WTC11 (cell line): ENCODE measurements around the gene KCND3. TPM values are rescaled to one million over a fixed set of nuclear protein-coding genes. Genes with fewer than 3 reads are reported as not detected.
A peak's percentile ranks its signal among the peaks of the same experiment; 100 is the strongest.

Experiments used
- ATAC-seq: fragments of 200-7000 bp; cut with Tn5 transposase; 2 replicates; pipeline ENCODE4 v1.10.0; 2021; ENCODE audit warnings: mild to moderate bottlenecking, moderate library complexity
- CTCF ChIA-PET: fragments of 300-600 bp; sonication (Branson Sonifier 250); formaldehyde crosslinking; loops from one replicate; lab custom pipeline; 2021; ENCODE audit warnings: antibody characterized with exemption; lab: Charles Lee
- POLR2A ChIA-PET: fragments of 350-600 bp; sonication (Branson Sonifier 250); formaldehyde crosslinking; loops from one replicate; lab custom pipeline; 2021; ENCODE audit warnings: antibody characterized with exemption; lab: Charles Lee
- DNase-seq: peaks from one replicate; pipeline ENCODE4 v3.0.0; 2021; ENCODE audit warnings: low spot score
- H3K27ac Mint-ChIP-seq: 2 replicates; pipeline ENCODE4 v1.8.0; 2021; ENCODE audit warnings: mixed read lengths
- H3K27me3 Mint-ChIP-seq: 2 replicates; pipeline ENCODE4 v1.8.0; 2021; ENCODE audit warnings: low read depth, mild to moderate bottlenecking, moderate library complexity, mixed read lengths
- H3K36me3 Mint-ChIP-seq: 2 replicates; pipeline ENCODE4 v1.8.0; 2021; ENCODE audit warnings: mixed read lengths
- H3K4me1 Mint-ChIP-seq: 2 replicates; pipeline ENCODE4 v1.8.0; 2022; ENCODE audit warnings: mixed read lengths
- H3K4me3 Mint-ChIP-seq: 2 replicates; pipeline ENCODE4 v1.8.0; 2021; ENCODE audit warnings: mild to moderate bottlenecking, moderate library complexity, mixed read lengths
- H3K9me3 Mint-ChIP-seq: 2 replicates; pipeline ENCODE4 v1.8.0; 2021; ENCODE audit warnings: mixed read lengths
- AFF4 ChIP-seq: sonication (generic); formaldehyde crosslinking; IDR thresholded peaks from 2 replicates; pipeline ENCODE4 v1.8.1; 2023; ENCODE audit warnings: mild to moderate bottlenecking, missing genetic modification reagents, borderline replicate concordance
- ERG ChIP-seq: fragments of 250-450 bp; sonication (Bioruptor Pico); IDR thresholded peaks from 2 replicates; pipeline ENCODE4 v1.8.0; 2021; ENCODE audit warnings: mild to moderate bottlenecking
- ESRRA ChIP-seq: sonication (generic); formaldehyde crosslinking; IDR thresholded peaks from 2 replicates; pipeline ENCODE4 v1.8.1; 2022; ENCODE audit warnings: mild to moderate bottlenecking, missing genetic modification reagents, borderline replicate concordance
- HMGA2 ChIP-seq: fragments of 250-450 bp; sonication (Bioruptor Pico); IDR thresholded peaks from 2 replicates; pipeline ENCODE4 v1.4.0; 2021; ENCODE audit warnings: mild to moderate bottlenecking, moderate library complexity
- NFATC4 ChIP-seq: fragments of 250-450 bp; sonication (Bioruptor Pico); IDR thresholded peaks from 2 replicates; pipeline ENCODE4 v1.9.0; 2021; ENCODE audit warnings: mild to moderate bottlenecking
- NR3C1 ChIP-seq: sonication (generic); formaldehyde crosslinking; conservative IDR thresholded peaks from 2 replicates; pipeline ENCODE4 v1.8.1; 2023; ENCODE audit warnings: low read depth, mild to moderate bottlenecking, missing genetic modification reagents
- total RNA-seq: library from RNA; stranded (reverse); gene quantifications from 3 replicates; pipeline ENCODE4 v1.2.3, GENCODE V29; 2021
- TF ChIP-seq, protein P1 (sequence below): sonication (generic); formaldehyde crosslinking; IDR thresholded peaks from 2 replicates; pipeline ENCODE4 v1.8.1; 2022; ENCODE audit warnings: mild to moderate bottlenecking, moderate library complexity, missing genetic modification reagents
- TF ChIP-seq, protein P2 (sequence below): fragments of 250-450 bp; sonication (Bioruptor Pico); IDR thresholded peaks from 2 replicates; pipeline ENCODE4 v1.9.0; 2021; ENCODE audit warnings: mild to moderate bottlenecking, borderline replicate concordance
- TF ChIP-seq, protein P3 (sequence below): sonication (generic); formaldehyde crosslinking; IDR thresholded peaks from 2 replicates; pipeline ENCODE4 v1.8.0; 2022; ENCODE audit warnings: mild to moderate bottlenecking, missing genetic modification reagents
- TF ChIP-seq, protein P4 (sequence below): sonication (generic); formaldehyde crosslinking; IDR thresholded peaks from 2 replicates; pipeline ENCODE4 v1.8.0; 2023; ENCODE audit warnings: missing genetic modification reagents

The KCND3 gene
- total RNA-seq, 1 experiment from 2014 or later: 0.35 TPM

GRCh38 chr1:111887385-111887784, 102.1 kb downstream of the KCND3 start (continued):
- TF ChIP-seq, protein P1, sequence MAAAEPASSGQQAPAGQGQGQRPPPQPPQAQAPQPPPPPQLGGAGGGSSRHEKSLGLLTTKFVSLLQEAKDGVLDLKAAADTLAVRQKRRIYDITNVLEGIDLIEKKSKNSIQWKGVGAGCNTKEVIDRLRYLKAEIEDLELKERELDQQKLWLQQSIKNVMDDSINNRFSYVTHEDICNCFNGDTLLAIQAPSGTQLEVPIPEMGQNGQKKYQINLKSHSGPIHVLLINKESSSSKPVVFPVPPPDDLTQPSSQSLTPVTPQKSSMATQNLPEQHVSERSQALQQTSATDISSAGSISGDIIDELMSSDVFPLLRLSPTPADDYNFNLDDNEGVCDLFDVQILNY (CRISPR knock-in tag): no peak
- TF ChIP-seq NFATC4: no peak
- TF ChIP-seq, protein P2, sequence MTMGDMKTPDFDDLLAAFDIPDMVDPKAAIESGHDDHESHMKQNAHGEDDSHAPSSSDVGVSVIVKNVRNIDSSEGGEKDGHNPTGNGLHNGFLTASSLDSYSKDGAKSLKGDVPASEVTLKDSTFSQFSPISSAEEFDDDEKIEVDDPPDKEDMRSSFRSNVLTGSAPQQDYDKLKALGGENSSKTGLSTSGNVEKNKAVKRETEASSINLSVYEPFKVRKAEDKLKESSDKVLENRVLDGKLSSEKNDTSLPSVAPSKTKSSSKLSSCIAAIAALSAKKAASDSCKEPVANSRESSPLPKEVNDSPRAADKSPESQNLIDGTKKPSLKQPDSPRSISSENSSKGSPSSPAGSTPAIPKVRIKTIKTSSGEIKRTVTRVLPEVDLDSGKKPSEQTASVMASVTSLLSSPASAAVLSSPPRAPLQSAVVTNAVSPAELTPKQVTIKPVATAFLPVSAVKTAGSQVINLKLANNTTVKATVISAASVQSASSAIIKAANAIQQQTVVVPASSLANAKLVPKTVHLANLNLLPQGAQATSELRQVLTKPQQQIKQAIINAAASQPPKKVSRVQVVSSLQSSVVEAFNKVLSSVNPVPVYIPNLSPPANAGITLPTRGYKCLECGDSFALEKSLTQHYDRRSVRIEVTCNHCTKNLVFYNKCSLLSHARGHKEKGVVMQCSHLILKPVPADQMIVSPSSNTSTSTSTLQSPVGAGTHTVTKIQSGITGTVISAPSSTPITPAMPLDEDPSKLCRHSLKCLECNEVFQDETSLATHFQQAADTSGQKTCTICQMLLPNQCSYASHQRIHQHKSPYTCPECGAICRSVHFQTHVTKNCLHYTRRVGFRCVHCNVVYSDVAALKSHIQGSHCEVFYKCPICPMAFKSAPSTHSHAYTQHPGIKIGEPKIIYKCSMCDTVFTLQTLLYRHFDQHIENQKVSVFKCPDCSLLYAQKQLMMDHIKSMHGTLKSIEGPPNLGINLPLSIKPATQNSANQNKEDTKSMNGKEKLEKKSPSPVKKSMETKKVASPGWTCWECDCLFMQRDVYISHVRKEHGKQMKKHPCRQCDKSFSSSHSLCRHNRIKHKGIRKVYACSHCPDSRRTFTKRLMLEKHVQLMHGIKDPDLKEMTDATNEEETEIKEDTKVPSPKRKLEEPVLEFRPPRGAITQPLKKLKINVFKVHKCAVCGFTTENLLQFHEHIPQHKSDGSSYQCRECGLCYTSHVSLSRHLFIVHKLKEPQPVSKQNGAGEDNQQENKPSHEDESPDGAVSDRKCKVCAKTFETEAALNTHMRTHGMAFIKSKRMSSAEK (CRISPR knock-in tag): no peak
- TF ChIP-seq, protein P3, sequence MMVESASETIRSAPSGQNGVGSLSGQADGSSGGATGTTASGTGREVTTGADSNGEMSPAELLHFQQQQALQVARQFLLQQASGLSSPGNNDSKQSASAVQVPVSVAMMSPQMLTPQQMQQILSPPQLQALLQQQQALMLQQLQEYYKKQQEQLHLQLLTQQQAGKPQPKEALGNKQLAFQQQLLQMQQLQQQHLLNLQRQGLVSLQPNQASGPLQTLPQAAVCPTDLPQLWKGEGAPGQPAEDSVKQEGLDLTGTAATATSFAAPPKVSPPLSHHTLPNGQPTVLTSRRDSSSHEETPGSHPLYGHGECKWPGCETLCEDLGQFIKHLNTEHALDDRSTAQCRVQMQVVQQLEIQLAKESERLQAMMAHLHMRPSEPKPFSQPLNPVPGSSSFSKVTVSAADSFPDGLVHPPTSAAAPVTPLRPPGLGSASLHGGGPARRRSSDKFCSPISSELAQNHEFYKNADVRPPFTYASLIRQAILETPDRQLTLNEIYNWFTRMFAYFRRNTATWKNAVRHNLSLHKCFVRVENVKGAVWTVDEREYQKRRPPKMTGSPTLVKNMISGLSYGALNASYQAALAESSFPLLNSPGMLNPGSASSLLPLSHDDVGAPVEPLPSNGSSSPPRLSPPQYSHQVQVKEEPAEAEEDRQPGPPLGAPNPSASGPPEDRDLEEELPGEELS (CRISPR knock-in tag): no peak

GRCh38 chr1:111886741-111887140, 102.7 kb downstream of the KCND3 start:
- POLR2A ChIA-PET: no interaction called here

GRCh38 chr1:111884772-111885443, 104.6 kb downstream of the KCND3 start:
- no peaks in the 10 kb centered on the region for H3K9me3 Mint-ChIP-seq
- H3K36me3 Mint-ChIP-seq: no peaks in the 10 kb centered on the region
- no peaks in the 10 kb centered on the region for H3K27me3 Mint-ChIP-seq
- TF ChIP-seq, protein P3 (CRISPR knock-in tag): no peak
- TF ChIP-seq NR3C1 (CRISPR knock-in tag) (no peak), ESRRA (no peak), AFF4 (CRISPR knock-in tag) (no peak)
- TF ChIP-seq, protein P4, sequence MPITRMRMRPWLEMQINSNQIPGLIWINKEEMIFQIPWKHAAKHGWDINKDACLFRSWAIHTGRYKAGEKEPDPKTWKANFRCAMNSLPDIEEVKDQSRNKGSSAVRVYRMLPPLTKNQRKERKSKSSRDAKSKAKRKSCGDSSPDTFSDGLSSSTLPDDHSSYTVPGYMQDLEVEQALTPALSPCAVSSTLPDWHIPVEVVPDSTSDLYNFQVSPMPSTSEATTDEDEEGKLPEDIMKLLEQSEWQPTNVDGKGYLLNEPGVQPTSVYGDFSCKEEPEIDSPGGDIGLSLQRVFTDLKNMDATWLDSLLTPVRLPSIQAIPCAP (CRISPR knock-in tag): no peak
- ChIA-PET POLR2A (no interaction called here), CTCF (no interaction called here)
- H3K4me1 Mint-ChIP-seq: peaks cover 24% of the 10 kb centered on the region
- no peak overlapping the region for H3K4me3 Mint-ChIP-seq
- no peak overlapping the region for H3K27ac Mint-ChIP-seq
- no peak for ATAC-seq
- DNase-seq: no peak

More at GRCh38 chr1:111886741-111887140, 102.7 kb downstream of the KCND3 start:
- Mint-ChIP-seq H3K36me3 (no peaks in the 10 kb centered on the region), H3K27me3 (no peaks in the 10 kb centered on the region), H3K4me1 (peaks cover 21% of the 10 kb centered on the region), H3K4me3 (no peak overlapping the region), H3K27ac (no peak overlapping the region), H3K9me3 (no peaks in the 10 kb centered on the region)
- ATAC-seq: peak; percentile 26
- no peak for DNase-seq
- CTCF ChIA-PET: no interaction called here
- TF ChIP-seq HMGA2 (CRISPR knock-in tag) (no peak), ERG (CRISPR knock-in tag) (no peak)
- TF ChIP-seq, all 79 proteins: peak for 0
